Cerebellar cortex (tissue), 1 donor: Measurements from ENCODE around the gene RAB1A.
A peak's percentile ranks its signal among the peaks of the same experiment; 100 is the strongest.

Source experiments
- DNase-seq: peaks from one replicate; pipeline ENCODE4 v3.0.0-alpha.2; 2015; ENCODE audit warnings: low spot score

Gene RAB1A

GRCh38 chr2:65092791-65093190 lies 37.1 kb downstream of the RAB1A start:
- DNase-seq, result no peak

- DNase-seq, result no peak
These were observed 44.8 kb downstream of the RAB1A start for GRCh38 chr2:65085148-65085547.

GRCh38 chr2:65081232-65081685 lies 48.6 kb downstream of the RAB1A start:
- no peak for DNase-seq

- DNase-seq, result no peak
These were observed 50.9 kb downstream of the RAB1A start for GRCh38 chr2:65079017-65079416.

GRCh38 chr2:65077898-65078297 lies 52.0 kb downstream of the RAB1A start:
- DNase-seq, result no peak

- DNase-seq, result no peak
These were observed 53.6 kb downstream of the RAB1A start for GRCh38 chr2:65076345-65076710.

- DNase-seq, result no peak
These were observed 54.1 kb downstream of the RAB1A start for GRCh38 chr2:65075605-65076344.

GRCh38 chr2:65075176-65075575 lies 54.7 kb downstream of the RAB1A start:
- DNase-seq, result no peak

GRCh38 chr2:65073879-65074565 lies 55.9 kb downstream of the RAB1A start:
- DNase-seq, result no peak

- no peak for DNase-seq
These were observed 57.5 kb downstream of the RAB1A start for GRCh38 chr2:65072181-65072970.

- no peak for DNase-seq
These were observed 58.3 kb downstream of the RAB1A start for GRCh38 chr2:65071499-65072180.

- DNase-seq, result no peak
These were observed 59.0 kb downstream of the RAB1A start for GRCh38 chr2:65070856-65071255.

GRCh38 chr2:65070172-65070830 lies 59.6 kb downstream of the RAB1A start:
- peak; percentile 60 for DNase-seq

GRCh38 chr2:65069439-65069824 lies 60.5 kb downstream of the RAB1A start:
- no peak for DNase-seq

- DNase-seq, result peak; percentile 42
These were observed 61.9 kb downstream of the RAB1A start for GRCh38 chr2:65067806-65068553.

- peak; percentile 67 for DNase-seq
These were observed 65.0 kb downstream of the RAB1A start for GRCh38 chr2:65064728-65065552.

- no peak for DNase-seq
These were observed 66.8 kb downstream of the RAB1A start for GRCh38 chr2:65062843-65063825.

- no peak for DNase-seq
These were observed 68.0 kb downstream of the RAB1A start for GRCh38 chr2:65061910-65062339.
